ENCODE results near the gene INO80.

DNA sequence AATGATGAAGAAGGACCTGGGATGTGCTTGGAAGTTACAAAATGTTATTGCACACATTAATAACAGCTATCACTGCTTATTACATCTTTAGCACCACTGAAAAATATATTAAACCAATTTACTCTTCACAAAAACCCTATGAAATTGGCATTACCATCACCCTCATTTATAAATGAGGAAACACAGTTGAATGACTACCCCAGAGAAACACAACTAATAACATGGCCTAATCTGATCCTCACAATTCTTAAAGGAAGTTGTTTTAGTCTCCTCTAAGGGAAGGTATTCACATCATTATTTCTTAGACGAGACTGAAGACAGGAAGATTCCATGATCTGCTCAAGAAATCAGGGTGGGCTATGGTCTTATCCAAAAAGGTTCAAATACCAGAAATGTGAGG is 35.9 kb downstream of the INO80 start:
- TF ChIP-seq, protein P1, sequence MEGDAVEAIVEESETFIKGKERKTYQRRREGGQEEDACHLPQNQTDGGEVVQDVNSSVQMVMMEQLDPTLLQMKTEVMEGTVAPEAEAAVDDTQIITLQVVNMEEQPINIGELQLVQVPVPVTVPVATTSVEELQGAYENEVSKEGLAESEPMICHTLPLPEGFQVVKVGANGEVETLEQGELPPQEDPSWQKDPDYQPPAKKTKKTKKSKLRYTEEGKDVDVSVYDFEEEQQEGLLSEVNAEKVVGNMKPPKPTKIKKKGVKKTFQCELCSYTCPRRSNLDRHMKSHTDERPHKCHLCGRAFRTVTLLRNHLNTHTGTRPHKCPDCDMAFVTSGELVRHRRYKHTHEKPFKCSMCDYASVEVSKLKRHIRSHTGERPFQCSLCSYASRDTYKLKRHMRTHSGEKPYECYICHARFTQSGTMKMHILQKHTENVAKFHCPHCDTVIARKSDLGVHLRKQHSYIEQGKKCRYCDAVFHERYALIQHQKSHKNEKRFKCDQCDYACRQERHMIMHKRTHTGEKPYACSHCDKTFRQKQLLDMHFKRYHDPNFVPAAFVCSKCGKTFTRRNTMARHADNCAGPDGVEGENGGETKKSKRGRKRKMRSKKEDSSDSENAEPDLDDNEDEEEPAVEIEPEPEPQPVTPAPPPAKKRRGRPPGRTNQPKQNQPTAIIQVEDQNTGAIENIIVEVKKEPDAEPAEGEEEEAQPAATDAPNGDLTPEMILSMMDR (IDR thresholded peaks at IDR 0.05; ENCODE audit: low read length), result no peak
- TF ChIP-seq EZH2 (IDR thresholded peaks at IDR 0.05; ENCODE audit: borderline replicate concordance, low read length), result no peak

Data from OCI-LY1 (cell line).